ENCODE measurements around the gene MRI1.

DNA sequence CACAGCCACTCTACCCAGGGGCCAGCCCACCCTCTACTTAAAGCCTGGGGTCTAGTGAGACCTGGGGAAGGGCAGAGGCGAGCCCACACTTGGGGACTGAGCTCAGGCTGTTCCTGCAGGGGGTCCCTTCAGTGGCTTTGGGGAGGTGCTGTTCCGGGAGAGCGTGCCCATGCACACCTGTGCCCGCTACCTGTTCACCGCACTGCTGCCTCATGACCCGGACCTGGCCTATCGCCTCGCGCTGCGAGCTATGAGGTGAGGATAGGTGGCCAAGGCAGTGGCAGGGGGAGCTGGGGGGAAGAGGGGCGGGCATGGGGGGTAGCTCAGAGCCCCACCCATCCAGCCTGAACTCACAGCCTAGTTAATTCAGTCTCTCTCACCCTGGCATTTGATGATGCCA lies 54.9 kb downstream of the MRI1 start:
- TF ChIP-seq EZH2phosphoT487 (conservative IDR thresholded peaks at IDR 0.05; ENCODE audit: low read length): no peak
- TF ChIP-seq, protein P1, sequence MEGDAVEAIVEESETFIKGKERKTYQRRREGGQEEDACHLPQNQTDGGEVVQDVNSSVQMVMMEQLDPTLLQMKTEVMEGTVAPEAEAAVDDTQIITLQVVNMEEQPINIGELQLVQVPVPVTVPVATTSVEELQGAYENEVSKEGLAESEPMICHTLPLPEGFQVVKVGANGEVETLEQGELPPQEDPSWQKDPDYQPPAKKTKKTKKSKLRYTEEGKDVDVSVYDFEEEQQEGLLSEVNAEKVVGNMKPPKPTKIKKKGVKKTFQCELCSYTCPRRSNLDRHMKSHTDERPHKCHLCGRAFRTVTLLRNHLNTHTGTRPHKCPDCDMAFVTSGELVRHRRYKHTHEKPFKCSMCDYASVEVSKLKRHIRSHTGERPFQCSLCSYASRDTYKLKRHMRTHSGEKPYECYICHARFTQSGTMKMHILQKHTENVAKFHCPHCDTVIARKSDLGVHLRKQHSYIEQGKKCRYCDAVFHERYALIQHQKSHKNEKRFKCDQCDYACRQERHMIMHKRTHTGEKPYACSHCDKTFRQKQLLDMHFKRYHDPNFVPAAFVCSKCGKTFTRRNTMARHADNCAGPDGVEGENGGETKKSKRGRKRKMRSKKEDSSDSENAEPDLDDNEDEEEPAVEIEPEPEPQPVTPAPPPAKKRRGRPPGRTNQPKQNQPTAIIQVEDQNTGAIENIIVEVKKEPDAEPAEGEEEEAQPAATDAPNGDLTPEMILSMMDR (IDR thresholded peaks at IDR 0.05; ENCODE audit: insufficient read depth, low read length, poor library complexity, severe bottlenecking): no peak
